Measurements from ENCODE around the gene AQP5.

- TF ChIP-seq CTCF (conservative IDR thresholded peaks at IDR 0.05; ENCODE audit: low read length) (no peak), EZH2phosphoT487 (IDR thresholded peaks at IDR 0.05; ENCODE audit: borderline replicate concordance, low read depth, low read length) (no peak)
Measured at GRCh38 chr12:49954863-49955830, 6.5 kb upstream of the AQP5 start.
